GM04503 (cell line): ENCODE data around the gene CAPZA1.
"Not testable (repeated sequence)": the region's sequence is repeated elsewhere in the genome, so short reads cannot be mapped to it uniquely, and the experiment has no call there.

Source experiments
- DNase-seq: peaks from one replicate; pipeline ENCODE4 v3.0.0-alpha.2; 2012; ENCODE audit warnings: low read depth

Gene CAPZA1

DNA sequence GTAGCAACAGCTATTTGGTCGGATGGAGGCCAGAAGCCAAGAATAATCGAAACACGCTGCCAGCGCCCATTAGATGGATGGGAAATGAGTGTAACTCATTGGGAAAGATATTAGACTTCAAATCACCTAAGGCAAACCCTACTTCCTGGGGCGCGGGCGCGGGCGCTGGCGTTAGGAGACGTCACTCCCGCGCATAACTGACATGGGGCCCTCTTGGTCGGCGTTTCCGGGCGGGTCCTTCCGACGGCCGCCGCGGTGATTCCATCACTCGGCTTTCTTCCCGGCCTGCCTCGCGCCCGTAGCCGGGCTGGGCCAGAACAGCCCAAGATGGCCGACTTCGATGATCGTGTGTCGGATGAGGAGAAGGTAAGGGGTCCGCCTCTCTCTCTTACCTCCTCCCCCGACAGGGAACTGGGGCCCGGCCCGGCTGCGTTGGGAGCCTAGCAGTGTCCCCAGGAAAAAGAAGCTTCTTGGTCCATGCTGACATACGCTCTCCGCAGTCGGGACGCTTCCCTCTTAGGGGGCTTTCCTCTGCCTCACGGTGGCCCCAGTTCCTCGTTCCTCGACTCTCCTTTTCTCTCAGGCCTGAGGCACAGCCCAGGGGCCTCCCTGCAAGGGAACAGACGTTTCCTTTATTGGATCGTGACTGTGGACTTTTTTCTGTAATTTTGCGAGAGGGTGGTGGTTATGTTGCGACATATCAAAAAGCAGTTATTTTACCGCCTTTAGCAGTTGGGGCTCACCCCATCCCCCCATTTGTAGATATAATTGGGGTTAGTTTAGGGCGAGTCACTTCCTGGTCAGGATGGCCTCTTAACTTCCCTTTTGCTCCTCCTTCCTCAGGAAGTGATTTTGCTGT is at the start of gene CAPZA1:
Gene CAPZA1, plus strand, starts transcription at position 315 of the 859 bp plus-strand sequence. Its CDS starts 13 bp downstream, at position 328.
- DNase-seq, result peak; percentile 49

DNA sequence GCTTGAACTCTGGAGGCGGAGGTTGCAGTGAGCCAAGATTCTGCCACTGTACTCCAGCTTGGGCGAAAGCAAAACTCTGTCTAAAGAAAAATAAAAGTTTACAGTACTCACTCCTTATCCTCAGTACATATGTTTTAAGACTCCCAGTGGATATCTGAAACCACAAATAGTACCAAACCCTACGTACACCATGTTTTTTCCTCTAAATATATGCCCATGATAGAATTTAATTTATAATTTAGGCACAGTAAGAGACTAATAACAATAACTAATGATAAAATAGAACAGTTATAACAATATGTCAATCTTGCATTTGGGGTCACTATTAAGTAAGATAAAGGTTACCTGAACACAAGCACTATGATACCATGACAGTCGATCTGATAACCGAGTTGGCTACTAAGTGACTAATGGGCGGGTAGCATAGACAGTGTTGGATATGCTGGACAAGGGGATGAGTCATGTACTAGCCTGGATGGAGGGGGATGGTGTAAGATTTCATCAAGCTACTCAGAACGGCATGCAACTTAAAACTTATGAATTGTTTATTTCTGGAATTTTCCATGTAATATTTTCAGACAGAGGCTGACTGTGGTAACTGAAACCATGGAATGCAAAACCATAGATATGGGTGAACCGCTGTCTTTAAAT is 44.4 kb upstream of the CAPZA1 start:
- DNase-seq, result peak; percentile 31

DNA sequence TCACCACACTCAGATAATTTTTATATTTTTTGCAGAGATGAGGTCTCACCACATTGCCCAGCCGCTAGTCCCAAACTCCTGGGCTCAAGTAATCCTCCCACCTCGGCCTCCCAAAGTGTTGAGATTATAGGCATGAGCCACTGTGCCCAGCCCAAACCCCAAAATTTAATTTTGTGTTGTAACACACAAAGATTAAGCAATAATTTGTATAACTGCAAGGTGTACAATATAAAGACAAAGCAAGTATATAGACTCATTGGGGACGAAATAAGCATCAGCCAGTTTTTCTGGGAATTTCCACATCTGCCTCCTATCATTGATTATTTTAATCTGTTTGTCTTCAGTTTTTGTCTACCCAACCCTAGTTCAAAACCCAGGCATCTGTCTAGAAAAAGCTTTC is 43.4 kb upstream of the CAPZA1 start:
- DNase-seq, result no peak

DNA sequence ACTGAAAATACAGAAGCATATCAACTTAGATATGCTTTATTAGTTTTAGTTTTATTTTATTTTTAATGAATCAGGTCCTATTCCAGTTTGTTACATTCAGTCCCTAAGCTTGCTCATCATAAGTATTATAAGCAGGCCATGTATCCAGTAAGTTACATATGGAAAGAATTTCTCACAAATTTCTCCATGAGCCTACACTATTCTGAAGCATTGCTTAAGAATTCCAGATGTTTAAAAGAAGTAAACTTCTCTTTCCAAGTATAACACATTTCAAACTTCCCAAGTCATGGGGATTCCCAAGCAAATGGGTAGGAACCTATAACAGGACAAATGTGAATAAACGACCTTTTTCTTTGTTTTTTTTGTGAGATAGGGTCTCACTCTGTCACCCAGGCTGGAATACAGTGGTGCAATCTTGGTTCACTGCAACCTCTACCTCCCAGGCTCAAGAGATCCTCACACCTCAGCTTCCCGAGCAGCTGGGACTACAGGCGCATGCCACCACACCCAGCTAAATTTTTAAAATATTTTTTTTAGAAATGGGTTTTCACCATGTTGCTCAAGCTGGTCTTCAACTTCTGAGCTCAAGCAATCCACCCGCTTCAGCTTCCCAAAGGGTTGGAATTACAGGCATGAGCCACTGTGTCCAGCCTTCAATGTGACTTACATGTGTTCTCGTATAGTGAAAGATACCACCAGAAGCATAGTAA is 39.7 kb upstream of the CAPZA1 start:
- peak; percentile 12 for DNase-seq

DNA sequence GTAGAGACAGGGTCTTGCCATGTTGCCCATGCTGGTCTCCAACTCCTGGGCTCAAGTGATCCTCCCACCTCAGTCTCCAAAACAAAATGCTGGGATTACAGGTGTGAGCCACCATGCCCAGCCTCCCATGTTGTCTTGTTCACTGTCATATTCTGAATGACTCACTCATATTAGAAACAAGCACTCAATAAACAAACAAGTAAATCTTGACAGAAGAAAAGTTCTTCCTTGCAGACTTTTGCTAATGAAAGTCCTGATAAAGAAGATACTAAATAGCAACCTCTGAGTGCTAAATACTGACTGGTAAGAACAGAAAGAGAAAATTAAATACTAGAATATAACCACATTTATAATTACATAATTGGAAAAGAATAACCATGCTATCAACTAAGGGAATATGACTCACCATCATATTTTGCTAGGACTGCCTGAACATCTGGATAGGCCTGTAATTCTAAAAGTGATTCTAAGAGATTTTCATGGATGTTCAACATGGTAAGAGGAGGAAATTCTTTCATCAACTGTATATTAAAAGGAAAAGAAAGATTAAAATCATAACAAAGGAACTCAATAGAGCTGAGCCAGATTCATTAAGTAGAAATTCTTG is 37.9 kb upstream of the CAPZA1 start:
- no peak for DNase-seq

DNA sequence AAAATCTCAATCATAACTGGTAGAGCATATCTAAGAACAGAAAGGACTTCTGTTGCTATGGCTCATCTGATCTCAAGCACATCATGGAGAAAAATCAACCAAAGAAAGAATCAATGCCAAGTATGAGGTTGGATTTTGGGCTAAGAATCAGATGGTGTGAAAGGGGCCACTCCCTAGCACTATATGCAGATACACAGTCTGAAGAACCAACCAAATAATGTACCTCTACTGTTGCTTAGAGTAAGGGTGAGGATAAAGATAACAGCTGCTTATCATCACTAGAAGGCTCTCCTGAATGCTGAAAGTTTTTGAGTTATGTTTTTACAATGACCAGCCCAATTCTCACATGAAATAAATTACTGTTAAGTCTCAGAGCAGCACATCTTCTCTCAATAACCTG is 36.3 kb upstream of the CAPZA1 start:
- no peak for DNase-seq

DNA sequence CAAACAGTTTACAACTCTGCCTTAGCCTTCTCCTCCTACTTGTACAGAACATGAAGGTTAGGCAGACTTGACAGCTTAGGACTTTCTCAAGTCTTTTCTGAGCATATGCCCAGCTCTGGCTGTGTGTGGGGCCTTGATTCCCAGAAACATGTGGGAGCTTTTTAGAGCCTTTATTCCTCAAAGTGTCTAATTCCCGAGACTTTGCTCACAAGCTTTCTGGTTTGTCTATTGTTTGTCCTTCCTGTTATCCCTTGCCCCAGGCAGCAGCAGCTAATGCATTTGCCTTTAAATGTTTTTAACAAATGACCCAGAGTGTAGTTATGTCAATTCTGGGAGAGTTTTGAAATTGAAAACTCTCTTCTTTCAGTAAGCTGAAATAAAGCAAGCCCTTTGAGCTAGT is 29.9 kb upstream of the CAPZA1 start:
- DNase-seq, result no peak

DNA sequence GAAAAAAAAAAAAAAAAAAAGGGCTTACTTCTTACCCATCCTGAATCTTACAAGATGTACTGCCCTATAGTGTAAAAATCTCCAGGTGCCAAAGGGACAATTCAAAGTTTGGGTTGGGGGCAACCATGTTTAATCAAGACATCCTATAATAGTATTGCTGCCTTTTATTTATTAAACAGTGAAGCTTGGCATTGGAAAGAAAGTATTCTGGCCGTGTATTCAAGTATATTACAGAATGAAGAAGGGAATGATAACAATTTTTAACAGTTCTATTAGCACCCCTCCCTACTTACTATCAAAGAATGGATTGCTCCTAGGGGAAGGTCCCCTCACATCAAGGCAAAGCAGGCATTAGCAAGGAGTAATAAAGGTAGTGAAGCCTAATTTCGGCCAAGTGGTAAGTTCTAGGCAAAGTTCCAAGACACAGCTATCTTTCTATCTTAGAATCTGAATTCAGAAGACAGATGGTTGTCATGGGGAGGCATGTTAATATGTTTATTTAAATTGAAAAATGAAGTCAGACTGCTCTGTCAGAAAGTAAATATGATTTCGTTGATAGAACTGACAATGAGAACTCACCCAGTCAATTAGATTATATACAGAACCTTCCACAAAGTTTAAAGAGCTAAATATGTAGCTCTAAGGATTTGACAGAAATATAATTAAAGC is 25.3 kb upstream of the CAPZA1 start:
- DNase-seq, result no peak

DNA sequence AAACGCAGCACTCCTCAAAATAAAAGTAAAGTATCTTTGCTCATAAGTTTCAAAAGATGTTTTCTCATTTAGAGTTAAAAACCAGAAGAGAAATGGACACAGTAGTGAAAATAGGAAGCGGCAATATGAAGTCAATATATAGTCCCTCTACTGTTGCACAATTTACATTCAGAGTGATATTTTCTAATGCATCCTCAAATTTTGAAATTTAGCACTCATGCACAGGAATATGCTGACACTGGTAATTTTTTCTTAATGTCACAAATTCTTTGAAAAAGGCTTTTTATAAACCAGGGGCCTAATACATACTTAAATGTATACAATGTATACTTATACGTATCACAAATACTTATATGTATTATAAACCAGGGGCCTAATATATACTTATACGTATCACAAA is 20.2 kb upstream of the CAPZA1 start:
- DNase-seq, result no peak

DNA sequence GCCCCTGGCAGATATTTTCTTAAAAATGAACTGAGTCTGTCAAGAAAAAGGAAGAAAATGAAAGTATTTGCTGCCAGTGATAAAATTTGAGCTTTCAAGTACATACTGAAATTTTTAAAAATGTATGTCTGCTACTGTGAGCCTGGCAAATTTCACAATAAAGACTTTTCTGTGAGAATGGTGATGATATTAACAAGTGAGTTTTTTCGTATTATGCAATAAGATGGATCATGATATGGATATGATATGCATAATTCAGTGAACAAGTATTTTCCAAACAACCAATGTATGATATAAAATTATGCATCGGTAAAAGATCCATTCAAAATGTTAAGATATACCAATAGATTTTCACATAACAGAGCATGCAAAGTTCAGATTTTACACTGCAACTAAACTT is 16.6 kb upstream of the CAPZA1 start:
- DNase-seq, result no peak

DNA sequence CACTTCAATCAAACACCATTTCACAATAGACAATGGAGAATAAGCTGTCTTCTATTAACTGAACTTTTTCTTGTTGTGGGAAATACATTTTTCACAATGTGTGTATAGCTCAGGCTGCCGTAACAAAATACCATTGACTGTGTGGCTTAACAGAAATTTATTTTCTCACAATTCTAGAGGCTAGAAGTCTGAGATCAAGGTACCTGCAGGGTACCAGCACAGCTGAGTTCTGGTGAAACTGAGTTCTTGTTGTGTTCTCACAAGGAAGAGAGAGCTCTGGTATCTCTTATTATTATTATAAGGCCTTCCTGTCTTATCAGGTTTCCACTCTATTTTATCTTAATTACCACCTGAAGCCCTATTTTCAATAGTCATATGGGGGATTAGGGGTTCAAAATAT is 16.1 kb upstream of the CAPZA1 start:
- no peak for DNase-seq

DNA sequence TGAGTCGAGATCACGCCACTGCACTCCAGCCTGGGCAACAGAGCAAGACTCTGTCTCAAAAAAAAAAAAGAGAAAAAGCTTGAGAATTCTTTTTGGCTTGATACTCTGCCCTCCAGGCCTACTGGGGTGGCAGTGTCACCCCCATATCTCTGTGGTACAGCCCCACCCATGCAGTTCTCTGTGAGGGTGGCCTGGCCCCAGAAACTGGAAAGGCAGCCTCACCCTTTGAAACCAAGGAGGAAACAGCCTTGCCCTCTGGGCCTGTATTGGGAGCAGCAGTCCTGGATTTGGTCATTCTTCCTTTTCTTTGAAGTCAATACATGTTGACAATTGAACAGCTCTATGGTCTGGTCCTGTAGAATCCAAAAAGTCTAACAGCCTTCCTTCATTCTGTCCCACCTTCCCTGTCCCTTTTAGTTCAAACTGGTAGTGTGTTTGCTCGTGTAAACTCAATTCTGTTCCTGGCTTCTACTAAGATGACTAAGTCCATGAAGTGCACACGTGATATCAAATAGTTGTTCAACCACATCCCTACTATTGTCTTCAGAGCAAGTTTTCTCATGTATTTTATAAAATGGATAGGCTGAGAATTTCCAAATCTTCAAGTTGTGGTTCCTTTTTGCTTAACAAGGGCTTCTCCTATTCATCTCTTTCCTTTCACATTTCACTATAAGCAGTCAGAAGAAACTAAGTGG is 13.9 kb upstream of the CAPZA1 start:
- DNase-seq, result no peak

DNA sequence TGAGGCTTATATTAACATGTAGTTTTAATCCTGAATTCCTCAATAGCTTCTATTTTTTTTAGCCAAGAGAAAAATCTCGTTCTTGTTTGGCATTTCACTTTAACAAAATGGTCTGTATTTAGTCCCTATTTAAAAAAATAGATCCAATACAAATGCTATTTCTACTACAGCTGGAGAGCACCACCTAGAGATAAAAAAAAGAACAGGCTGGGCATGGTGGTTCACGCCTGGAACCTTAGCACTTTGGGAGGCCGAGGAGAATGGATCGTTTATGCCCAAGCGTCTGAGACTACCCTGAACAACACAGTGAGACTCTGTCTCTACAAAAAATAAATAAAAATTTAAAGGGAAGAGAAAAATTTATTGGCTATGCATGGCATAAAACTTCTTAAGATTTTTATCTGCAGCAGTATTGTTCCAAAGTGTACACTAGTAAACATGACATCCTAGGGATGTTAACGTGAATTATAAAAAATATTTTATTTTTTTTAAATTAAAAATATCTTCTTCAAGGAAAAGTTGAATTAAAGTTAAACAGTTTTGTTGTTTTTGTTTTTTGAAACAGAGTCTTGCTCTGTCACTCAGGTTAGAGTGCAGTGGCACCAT is 5.1 kb upstream of the CAPZA1 start:
- no peak for DNase-seq

DNA sequence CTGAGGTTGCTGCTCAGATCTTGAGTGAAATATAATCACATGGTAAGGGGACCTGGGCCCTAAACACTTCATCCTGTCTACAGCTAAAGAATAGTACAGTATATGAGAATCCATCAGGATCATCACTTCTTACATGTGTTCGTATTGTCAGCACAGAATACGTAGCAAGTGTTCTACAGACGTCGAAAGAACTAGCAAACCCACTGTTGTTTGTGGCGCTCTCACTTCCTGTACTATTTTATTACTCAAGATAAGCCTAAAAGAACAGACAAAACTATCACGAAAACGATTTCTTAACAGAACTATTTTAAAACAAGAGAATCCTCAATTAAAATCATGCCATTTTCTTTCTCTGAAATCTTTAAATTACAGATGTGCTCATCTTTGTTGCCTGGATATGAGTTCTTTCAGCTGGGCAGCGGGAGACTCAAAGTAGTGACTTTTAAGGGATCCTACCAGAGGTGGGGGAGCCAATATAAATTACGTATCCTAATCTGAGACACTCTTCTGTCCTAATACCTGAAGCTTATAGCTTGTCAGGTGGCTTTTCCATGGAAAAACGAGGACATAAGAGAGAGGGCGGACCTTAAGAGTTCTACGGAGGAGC is 1.4 kb upstream of the CAPZA1 start:
- DNase-seq, result no peak

DNA sequence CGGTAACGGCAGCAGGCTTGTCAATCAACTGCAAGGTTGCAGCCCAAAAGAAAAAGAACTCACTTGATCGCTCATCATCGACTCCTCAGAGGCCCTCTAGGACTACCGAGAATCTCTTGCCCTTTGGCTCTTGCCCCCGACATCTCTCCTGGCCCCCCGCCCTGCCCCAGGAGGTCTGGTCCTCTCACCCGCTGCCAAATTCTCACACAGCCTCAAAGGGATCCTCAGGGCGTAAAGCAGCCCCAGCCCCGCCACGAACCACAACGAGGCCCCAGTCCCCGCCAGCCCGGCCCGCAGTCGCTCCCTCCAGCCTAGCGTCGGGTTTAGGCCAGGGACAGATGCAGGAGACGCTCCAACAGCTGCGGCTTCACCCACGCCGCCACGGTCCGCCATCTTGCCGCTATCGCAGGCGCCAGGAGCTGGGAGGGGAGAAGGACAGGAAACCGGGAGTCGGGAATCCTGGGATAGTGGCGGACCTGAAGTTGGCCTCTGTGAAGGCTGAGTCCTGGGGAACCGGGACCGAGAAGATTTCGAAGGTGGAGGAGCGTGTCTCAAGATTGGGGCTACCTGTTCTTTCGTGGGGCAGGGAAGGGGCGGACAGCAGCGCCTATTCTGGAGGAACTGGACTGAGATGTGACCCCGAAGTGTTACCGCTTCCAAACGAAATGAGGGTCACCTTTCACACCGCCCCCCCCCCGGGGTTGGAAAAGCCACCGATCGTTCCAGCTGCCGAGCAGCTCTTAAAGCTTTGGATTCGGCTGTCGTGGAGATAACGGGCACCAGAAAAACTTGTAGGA is 713 bp upstream of the CAPZA1 start, which contains the start of gene ST7L:
Gene ST7L, minus strand, starts transcription at position 421 of the 797 bp plus-strand sequence. Its CDS starts 28 bp downstream, at position 393.
- peak; percentile 22 for DNase-seq

DNA sequence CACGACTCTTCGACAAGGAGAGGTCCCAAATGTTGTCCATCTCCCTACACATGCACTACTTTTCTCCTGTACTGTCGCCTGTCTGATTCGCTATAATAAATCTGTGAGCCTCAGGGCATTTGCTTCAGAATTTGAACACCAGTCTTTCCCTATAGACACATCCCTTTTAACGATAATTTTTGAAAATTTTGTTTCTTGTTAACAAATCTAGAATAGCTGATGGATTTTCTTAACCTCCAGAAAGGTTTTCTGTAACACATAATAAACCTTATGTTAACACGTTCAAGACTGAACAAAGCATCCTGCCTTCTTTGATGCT is 704 bp downstream of the CAPZA1 start:
- no peak for DNase-seq

DNA sequence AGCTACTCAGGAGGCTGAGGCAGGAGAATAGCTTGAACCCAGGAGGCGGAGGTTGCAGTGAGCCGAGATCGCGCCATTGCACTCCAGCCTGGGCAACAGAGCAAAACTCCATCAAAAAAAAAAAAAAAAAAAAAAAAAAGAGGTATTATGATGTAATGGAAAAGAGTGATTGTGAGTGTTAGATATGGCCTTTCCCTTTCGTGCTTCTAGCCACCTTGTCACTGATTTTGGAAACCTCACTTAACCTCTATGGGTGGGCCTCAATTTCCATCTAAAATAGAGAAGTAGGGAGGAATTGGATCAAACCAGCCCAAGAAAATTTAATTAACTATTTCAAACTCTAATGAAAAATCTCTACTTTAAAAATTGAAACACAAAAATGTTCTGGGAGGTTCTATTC is 4.9 kb downstream of the CAPZA1 start:
- DNase-seq, result not testable (repeated sequence)

DNA sequence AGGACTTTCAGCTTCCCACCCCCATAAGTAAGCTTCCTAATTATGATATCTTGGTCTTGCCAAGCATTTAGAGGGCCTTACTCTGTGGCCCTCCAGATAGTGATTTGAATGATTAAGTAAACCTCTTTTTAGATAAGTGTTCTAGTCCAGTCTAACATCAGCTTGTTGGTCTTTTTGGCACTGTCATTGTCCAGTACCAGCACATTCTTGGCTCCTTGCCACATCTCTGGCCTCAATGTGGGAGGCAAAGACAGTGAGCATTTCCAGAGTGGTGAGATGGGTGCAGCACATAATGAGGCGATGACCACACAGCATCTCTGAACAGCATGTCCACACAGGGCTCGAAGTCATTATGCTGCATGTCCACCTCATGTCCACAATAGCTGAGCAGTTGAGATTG is 6.1 kb downstream of the CAPZA1 start:
- DNase-seq, result peak; percentile 14

DNA sequence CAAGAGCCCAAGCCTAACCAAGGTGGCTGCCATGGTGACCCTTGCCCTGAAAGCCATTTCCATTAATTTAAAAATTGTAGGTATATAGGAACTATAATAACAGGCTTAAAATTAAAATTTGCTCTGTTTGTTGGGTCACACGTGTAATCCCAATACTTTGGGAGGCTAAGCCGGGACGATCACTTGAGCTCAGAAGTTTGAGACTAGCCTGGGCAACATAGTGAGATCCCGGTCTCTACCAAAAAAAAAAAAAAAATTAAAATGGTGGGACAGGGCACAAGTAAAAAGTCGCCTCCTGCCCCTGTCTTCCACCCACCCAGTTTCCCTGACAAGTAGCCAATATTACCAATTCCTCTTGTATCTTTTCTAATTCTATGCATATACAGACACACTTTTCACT is 6.6 kb downstream of the CAPZA1 start:
- DNase-seq, result no peak

DNA sequence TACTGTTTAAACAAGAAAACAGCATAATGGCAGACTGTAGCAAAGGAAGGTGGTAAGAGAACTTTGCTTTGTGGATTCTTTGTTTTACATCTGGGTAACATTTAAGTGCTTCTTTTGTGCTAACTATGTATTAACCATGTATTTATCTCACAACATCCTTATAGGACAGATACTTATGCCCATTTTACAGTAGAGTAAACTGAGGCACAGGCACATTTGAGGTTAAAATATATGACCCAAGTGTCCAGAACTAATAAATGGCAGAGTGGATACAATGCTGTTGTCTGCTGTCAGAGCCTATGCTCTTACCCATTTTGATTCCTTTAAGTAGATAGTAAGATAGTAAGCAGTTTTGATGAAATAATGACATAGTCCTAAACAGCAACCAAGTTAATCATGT is 7.3 kb downstream of the CAPZA1 start:
- no peak for DNase-seq
